PC-9 (cell line): ENCODE measurements around the gene ZNF592.

Experiments
- EZH2 ChIP-seq: fragments of 200-600 bp; sonication (generic); IDR thresholded peaks from 2 replicates; pipeline ENCODE4 v1.8.0; 2017; ENCODE audit warnings: antibody characterized with exemption, low read depth
- TF ChIP-seq, protein P1 (sequence below): fragments of 200-600 bp; sonication (generic); conservative IDR thresholded peaks from 2 replicates; pipeline ENCODE4 v1.6.1; 2017; ENCODE audit warnings: mixed run types, antibody characterized with exemption, mild to moderate bottlenecking, moderate library complexity

DNA sequence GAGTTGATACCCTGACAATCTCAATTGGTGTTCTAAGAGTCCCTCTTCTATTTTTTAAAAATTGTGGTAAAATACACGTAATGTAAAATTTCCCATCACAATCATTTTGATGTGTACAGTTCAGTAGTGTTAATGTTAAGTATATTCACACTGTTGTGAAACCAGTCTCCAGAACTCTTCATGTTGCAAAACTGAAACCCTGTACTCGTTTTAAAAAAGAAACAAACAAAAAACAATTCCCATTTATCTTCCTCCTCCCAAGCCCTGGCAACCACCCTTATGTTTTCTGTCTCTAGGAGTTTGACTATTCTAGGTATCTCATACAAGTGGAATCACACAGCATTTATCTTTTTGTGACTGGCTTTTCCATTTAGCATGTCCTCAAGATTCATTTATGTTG, 40.1 kb downstream of the ZNF592 start:
- TF ChIP-seq, protein P1, sequence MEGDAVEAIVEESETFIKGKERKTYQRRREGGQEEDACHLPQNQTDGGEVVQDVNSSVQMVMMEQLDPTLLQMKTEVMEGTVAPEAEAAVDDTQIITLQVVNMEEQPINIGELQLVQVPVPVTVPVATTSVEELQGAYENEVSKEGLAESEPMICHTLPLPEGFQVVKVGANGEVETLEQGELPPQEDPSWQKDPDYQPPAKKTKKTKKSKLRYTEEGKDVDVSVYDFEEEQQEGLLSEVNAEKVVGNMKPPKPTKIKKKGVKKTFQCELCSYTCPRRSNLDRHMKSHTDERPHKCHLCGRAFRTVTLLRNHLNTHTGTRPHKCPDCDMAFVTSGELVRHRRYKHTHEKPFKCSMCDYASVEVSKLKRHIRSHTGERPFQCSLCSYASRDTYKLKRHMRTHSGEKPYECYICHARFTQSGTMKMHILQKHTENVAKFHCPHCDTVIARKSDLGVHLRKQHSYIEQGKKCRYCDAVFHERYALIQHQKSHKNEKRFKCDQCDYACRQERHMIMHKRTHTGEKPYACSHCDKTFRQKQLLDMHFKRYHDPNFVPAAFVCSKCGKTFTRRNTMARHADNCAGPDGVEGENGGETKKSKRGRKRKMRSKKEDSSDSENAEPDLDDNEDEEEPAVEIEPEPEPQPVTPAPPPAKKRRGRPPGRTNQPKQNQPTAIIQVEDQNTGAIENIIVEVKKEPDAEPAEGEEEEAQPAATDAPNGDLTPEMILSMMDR = no peak
- no peak for TF ChIP-seq EZH2
